ENCODE measurements around the gene FSIP1.

FSIP1 gene

GRCh38 chr15:39580117-39580484 is 202.5 kb downstream of the FSIP1 start:
- DNase-seq: peak; percentile 97

GRCh38 chr15:39579487-39580116 is 203.0 kb downstream of the FSIP1 start:
- DNase-seq: peak; percentile 72

DNA sequence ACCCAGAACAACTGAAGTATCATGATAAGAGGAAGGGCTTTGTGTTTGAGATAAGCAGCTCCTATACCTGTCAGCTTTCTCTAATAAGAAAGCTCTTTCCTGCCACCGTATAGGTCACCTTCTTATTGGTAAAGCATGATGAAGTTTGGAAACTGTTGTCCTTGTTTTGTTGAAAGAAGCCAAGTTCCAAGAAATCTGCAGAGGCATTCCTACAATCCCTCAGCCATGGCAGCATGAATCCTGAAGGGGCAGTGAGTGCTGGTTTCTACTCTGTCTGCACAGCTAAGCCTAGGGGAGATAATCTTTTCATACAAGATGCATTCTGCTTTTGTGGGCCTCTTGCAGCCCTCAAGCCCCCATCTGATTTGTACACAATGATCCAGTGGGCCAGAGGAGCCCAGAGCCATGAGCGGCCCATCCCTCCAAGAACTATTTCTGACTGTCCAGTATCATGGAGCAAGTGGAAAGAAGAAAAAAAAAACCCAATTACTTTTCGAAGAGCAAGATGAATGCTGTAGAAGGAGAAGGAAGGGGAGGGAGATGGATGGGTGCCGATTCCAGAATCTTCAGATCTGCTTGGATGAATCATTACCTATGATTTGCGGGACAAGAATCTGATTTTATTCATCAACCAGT is 203.7 kb downstream of the FSIP1 start:
- peak; percentile 32 for DNase-seq

GRCh38 chr15:39575180-39575579 is 207.5 kb downstream of the FSIP1 start:
- no peak for DNase-seq

DNA sequence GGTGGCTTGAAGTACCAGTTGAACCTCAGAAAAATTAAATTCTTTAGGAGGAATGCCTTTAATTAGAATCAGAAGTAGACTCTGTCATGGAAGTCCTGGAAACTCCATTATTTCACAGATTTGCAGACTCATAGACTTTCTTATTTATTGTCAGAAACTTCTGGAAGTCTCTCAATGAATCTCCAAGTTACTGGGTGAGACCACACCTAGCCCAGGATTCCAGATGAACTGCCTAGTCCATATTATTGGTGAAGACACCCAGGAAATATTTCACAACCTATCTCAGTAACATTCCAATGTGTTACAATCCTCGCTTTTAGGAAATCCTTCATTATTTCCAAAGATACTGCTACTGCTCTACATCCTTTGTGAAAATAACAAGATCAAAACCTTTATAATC is 208.2 kb downstream of the FSIP1 start:
- no peak for DNase-seq

- no peak for DNase-seq
Measured at GRCh38 chr15:39573844-39574243, 208.8 kb downstream of the FSIP1 start.

- DNase-seq: no peak
Measured at GRCh38 chr15:39573287-39573686, 209.4 kb downstream of the FSIP1 start.

DNA sequence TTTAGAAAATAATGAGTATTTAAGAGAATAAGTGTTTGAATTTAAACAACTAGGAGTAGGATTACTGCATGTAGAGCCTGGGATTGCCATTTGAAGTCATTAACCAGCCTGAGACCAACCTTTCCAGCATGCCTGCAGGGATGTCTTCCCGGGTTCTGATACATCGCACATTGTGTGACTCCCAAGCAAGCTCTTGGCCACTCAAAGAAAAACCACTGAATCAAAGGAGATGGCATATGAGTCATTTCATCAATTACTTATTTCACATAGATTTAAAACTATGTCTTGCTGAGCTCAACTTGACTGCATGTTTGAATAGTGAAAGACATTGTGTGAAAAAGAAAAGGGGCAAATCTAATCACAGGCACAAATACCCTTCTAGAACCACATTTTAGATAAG is 216.8 kb downstream of the FSIP1 start:
- no peak for DNase-seq

DNA sequence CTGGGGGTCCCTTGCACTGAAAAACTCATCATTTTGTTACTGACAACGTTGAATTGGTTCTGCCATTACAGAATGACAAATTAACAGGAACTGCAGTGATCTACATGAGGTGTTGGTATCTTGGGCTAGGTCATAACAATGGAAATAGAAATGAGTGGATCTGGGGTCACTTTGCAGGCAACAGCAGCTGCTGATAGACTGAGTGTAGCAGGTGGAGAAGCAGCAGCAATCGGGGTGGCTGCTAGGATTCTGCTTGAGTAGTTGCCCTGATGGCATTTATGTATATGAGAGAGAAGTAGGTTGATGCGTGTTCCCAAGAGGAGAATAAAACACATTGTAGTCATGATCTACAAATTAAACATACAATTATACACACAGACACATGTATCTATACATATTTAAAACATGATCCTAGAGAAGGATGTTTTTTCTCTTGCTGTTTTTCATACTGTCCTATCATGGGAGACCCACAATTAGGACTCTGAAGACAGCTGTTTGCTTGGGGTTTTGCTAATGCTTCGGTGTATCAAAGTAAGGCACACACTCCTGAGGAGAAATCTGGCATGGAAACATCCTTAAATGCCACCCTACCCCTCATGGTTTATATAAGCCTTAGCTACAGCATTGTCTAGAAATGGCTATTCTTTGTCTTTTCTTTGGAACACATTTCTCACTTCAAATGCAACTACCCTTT is 217.5 kb downstream of the FSIP1 start:
- DNase-seq: peak; percentile 36

GRCh38 chr15:39558421-39558820 is 224.2 kb downstream of the FSIP1 start:
- DNase-seq: peak; percentile 23

DNA sequence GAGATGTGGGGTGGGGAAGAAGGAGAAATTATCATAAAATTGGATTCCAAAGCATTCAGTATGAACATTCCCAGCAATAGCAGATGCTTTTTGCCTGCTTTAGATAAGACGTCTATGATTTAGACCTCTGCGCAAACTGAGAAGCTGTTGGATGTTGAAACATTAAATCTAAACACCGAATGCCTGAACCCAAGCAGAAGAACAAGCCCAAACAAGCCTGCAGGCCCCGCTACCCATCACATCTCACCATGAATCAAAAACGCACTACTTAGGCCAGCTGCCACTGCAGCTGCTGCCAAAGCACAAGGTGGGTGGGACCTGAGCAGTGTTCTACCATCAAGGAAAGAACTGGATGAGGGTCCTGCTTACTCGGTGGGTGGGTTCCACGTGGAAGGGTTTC is 226.2 kb downstream of the FSIP1 start:
- DNase-seq: no peak

GRCh38 chr15:39555885-39556284 is 226.8 kb downstream of the FSIP1 start:
- DNase-seq: no peak

- DNase-seq: no peak
Measured at GRCh38 chr15:39554746-39555387, 227.8 kb downstream of the FSIP1 start.

- peak; percentile 19 for DNase-seq
Measured at GRCh38 chr15:39553947-39554693, 228.5 kb downstream of the FSIP1 start.

DNA sequence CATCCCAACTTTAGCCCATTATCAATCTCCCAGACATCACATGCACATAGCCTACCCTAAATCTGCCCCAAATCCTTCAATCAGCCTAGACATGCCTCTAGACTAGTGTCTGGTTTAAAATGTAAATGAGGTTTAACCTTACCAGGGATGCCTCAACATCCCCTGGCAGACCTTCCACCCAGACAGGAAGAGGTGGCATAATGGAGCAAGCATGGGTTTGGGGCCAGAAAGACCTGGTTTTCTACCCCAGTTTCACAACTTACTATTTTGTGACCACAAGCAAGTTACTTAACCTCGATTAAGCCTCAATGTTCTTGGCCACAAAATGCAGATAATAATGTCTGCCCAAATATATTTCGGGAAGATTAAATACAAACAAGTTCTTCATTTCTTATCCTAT is 230.1 kb downstream of the FSIP1 start:
- no peak for DNase-seq

DNA sequence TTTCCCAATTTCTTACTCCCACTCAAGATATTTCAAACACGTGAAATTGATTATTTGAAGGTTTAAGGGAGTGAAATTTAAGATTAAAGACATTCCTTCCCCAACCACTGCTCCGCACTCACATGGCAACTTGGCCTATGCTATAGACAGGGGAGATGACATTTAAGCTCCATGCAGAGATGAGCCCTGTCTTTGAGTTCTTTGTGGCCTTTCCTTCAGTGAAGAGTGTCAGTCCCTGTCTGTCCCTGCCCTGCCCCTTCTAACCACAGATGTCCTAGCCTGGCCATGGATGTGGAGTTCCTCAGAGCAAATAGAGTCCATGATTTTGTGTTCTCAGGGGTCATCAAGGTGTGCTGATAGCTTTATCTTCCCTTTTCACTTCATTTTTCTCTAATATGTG is 231.2 kb downstream of the FSIP1 start:
- no peak for DNase-seq
